NCI-H446 treated with DMSO at 0.1 percent for 48 hours (cell line): ENCODE measurements around the gene SPART.

Experiments
- DNase-seq: peaks from one replicate; lab custom pipeline; 2025; lab: John Stamatoyannopoulos, UW

SPART gene

DNA sequence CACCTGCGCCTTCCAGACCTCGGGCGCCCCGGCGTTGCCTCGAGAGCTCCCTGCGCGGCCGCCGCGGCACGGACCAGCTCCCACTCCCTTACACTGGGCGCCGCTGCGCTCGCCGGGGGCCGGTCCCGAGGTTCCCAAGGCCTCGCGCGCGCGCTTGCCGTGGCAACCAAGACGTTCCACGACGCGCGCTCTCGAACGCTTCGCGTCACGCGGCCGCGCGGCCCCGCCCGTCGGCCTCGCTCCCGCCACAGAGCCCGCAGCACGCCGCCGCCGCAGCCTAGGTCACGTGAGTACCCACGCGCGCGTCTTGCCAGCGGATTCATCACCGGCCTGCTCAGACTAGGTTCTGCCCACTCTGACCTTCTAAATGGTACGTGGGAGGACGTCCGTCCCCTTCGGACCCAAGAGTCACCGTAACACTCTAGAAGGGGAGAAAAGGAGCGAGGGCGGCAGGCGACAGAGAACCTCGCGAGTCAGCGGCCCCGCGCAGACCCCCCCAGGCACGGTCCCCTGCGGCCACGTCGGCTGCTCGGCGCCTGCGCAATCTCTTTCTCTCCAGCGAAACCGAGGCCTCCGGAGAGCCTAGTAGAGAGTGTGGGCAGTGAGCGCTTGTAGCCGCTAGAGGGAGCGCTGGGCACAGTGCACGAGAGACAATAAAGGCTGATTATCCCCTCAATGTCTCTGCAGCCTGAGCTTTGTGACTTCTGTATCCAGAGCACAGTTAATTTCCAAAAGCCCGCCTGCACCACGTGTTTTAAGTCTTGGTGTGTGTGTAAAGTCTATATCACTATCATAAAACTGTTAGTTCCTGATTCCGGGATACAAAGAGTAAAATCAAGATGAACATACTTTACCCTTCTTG lies at the start of gene SPART:
SPART (minus strand) TSS at position 173 of the 862 bp plus-strand sequence. CDS start 10,564 bp downstream, outside the sequence.
- peak; percentile 83 for DNase-seq

DNA sequence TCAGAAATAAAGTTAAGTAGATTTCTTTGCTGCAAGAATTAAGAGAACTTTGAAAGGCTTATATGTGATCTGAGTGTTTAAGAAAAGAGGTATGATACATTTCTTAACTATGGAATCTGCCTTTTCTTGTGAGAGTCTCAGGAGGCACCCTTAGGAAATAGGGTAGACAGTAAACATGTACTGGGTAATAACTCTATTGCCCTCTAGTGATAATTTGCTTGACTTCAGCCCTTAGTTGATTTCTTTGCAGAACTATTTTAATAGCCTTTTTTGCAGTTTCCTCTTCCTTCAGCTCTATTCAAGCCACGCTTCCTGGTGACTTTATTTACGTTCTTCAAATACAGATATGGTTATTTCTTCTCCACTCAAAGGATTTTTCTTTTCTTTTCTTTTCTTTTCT lies 49.1 kb upstream of the SPART start:
- DNase-seq, result peak; percentile 1

- DNase-seq, result no peak
Observed at GRCh38 chr13:36385489-36385888, 39.3 kb upstream of the SPART start.

- no peak for DNase-seq
Observed at GRCh38 chr13:36382030-36382429, 35.8 kb upstream of the SPART start.

- DNase-seq, result no peak
Observed at GRCh38 chr13:36377826-36378468, 31.8 kb upstream of the SPART start.

GRCh38 chr13:36374063-36374462 lies 27.9 kb upstream of the SPART start:
- no peak for DNase-seq

DNA sequence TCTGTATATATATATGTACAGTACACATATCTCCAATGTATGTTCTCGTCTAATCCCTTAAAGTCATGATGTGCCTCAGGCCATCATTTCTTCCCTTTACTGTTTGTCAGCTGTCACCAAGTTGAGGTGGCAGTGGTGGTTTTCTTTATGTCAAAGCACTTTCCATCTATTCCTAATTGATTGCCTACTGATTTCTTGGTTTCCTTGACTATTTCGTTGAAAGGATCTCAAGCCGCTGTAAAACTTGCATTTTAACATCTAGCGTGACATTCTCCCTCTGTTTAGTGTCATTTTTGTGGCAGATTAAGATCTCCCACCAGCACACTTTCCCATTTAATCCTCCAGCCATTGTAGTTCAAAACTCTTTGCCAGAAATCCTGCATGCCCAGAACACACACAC lies 25.0 kb upstream of the SPART start:
- no peak for DNase-seq

DNA sequence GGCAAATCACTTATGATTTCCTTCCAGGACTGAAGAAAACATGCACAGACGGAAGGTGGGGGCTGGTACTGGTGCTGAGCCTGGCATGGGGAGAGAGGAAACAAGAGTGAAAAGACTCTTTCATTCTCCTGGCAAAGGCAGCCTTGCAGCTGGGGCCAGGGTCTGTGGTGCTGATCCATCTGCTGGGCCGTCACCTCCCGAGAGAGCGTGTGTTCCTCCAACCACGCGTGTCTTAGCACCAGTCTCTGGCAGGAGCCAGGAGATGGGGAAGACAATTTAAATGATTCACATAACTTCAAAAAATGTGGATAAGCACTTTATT lies 23.9 kb upstream of the SPART start:
- DNase-seq, result no peak

DNA sequence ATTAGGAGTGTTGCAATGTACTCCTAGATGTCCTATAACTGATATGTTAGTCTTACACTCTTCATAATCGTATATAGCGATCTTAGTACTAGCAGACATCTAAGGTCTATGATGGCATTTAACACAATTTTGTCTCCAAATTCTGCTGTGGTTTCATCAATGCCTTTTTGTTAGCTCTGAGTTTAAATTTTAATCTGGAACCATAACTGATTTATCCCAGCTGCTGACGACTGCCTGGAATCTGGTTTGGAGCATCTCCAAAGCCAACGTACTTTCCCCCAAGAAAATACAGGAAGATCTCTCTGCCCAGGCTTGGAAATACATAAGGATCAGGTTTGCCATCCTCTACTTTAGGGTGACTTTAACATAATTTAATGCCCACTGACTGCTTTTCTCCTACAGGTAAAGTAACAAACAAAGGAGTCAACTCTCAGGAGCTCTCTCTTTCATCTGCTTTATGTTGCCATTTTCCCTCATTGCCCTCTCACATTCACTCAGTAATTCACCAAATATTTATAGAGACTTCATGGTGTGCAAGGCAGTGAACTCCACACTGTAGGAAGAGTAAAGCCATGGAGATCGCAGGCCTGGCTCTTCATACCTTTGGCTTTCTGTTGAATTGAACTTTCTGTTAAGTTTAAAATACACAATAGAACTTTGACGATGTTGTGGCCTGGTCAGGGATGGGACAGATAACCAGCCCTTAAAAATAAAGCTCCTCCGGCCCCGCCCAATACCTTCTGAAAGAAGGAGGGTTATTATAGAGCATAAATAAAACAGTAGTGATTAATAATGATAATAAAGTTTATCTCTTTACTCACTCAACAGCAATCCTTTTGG lies 23.3 kb upstream of the SPART start:
- DNase-seq, result no peak

DNA sequence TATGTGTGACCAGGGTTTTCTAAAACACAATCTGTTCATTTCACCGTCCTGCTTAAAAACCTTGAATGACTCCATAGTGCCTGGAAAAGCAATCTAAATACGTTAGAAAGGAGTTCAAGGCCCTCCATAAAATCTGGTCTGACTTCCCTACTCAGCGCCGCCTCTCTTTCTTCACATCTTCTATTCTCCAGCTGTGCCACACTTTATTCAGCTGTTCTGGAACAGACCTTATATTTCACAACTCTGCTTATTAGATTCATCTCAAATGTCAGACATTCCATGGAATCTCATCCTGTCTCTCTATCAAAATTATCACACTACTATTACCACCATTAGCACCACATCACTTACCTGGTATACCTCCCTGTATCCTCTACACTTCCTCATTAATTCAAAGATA lies 19.8 kb upstream of the SPART start:
- no peak for DNase-seq

- DNase-seq, result no peak
Observed at GRCh38 chr13:36363366-36363863, 17.2 kb upstream of the SPART start.

DNA sequence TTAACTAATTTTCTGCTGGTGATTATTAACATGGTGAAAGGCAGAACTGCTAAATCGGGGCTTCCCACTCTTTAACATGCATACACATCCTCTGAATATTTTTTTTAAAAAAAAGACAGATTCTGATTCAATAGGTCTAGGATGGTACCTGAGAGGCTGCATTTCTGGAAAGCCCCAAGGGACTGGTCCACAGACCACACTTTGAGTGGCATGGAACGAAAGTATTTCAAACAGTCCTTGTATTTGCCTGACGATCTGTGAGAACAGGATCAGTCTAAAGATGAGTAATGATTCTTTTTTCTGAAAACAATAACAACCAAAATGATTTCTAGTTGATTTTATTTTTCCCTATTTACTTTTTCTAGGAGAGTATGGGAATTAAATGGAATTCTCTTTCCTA lies 16.7 kb upstream of the SPART start:
- no peak for DNase-seq

GRCh38 chr13:36362251-36362650 lies 16.1 kb upstream of the SPART start:
- DNase-seq, result no peak

DNA sequence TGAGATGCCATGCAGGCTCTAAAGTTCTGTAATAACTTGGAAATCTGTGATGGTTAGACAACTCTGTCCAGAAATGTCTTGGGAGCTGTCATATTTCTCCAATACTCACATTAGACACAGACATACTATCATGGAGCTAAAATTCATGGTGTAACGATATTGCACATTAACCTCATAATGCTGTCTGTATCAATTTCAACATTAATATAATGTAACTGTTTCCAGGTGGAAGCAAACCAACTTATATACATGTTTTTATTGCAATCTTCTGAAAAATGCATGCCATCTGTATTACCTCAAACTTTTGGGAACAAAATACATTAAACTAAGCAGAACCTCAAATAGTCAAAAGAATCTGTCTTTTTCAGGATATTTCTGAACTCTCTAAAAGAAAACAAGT lies 14.7 kb upstream of the SPART start:
- DNase-seq, result no peak

DNA sequence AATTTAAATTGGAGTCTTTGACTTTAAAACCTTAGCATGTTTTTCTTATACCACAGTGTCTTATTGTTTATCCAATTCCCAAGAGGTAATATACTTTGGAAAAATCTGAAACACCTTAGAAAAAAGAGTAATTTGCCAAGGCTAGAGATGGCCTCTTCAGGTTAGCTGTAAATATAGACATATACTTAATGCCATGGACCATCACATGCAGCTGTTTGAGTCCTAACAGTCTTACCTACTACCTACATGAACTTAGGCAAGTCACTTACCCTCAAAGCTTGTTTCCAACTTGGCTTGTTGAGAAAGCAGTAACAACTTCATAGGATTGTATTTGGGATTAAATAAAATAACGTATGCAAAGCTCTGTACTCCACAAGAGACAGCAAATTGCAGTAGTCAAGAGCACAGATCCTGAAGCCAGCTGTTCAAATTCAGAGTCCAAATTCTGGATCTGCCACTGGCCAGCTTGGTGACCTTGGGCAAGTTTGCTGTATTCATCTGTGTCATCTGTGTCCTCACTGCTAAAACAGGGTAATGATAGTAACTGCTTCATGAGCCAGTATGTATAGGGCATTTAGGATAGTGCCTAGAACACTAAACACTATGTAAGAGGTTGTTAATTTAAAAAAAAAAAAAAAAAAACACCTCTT lies 13.2 kb upstream of the SPART start:
- DNase-seq, result no peak

DNA sequence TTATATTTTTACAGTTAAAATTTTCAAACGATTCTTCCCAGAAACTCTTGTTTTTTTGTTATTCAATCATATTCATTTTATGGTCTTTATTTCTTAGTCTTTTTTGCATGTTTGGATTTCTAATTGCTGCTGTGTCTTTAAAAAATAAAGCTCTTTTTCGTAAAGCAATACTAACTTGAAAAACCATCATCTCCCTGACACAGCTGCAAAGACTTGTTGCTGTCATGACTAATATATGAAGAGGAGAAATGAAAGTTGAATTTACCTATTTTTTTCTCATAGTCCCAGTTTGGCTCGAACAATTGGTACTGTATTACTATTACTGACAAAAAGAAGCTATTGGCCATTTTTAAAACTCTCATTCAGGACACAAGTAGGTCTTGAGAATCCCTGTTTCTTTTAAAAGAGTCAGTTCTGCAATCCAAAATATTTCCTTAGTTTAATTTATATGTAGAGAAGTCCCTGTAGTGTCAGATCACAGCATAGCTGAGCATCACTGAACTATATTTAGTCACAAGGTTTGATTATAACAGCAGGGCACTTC lies 12.1 kb upstream of the SPART start:
- no peak for DNase-seq

- DNase-seq, result no peak
Observed at GRCh38 chr13:36357692-36358091, 11.5 kb upstream of the SPART start.

- DNase-seq, result no peak
Observed at GRCh38 chr13:36357231-36357630, 11.0 kb upstream of the SPART start.

DNA sequence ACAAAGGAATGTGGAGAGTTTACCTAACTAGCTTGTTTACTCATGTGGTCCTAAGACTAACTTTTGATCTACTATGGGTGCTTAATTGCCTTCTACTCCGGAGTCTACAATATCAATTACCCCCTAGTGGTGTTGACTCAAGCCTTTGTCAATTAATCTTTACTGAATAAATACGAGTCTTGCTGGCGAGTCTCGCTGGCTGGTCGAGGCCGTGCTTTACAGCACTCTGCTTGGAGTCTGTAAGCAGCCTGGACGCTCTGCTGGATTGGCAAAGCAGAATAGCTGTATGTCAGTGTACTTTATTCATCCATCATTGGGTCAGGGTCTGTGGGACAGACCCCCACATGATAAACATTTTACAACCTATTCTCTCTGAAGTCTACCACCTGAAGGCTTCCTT lies 9.9 kb upstream of the SPART start:
- no peak for DNase-seq

- DNase-seq, result no peak
Observed at GRCh38 chr13:36355632-36356031, 9.4 kb upstream of the SPART start.

DNA sequence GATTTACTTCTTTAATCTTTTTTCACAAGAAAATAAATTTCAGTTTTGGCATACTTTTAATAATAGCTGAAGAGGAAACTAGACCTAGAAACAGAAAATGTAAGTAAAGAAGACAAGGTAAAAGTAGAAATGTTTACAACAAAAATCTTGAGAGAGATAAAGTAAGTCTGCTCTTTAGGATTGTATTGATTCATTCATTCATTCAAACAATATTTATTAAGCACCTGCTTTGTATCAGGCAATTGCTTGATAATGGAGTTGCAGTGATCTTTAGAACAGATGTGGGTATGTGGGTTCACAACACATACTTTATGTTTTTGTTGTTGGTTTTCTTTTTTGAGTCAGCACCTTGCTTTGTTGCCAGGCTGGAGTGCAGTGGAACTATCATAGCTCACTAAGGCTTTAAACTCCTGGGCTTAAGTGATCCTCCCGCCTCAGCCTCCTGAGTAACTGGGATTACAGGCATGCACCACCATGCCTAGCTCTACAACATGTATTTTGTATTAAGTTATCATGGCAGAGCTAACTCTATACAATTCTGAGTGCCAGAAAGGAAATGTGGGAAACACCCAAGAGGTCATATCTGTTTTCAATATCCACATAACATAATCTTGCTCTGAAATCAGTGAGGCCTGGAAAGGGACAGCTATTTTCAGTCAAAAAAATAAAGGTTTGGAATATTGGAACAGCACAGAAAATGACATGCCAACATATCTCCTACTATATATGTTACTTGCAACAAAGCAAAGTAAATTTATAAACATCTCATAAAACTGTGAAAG lies 8.8 kb upstream of the SPART start:
- DNase-seq, result no peak
